ENCODE results near the gene FIGNL1. TPM values are rescaled to one million over a fixed set of nuclear protein-coding genes. Genes with fewer than 3 reads are reported as not detected.

The FIGNL1 gene
- total RNA-seq, 1 experiment from 2014 or later = 14.5 TPM

DNA sequence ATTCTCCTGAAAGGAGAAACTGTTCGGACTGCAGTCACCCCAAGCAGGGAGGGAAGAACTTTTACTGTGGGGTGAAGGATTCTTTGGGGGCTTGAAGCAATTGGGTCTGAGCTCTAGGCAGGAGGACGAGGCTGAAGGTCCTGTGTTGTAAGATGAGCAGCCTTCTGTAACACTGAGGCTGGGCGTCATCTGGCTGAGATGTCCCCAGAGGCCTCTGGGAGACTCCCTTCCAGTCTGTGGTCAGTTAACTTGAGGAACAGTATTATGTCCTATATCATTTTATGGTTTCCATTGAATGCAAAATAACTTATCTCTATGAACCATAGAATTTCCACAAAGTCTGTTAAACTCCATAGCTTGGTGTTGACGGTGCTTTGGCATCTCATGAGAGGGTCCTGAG is 26.3 kb downstream of the FIGNL1 start:
- intact Hi-C loops (cut with micrococcal nuclease) = no loop called here
- Mint-ChIP-seq H3K36me3 (ENCODE audit: insufficient read depth, unreplicated experiment) (no peaks in the 10 kb centered on the region), H3K4me1 (ENCODE audit: insufficient read depth, unreplicated experiment) (no peaks in the 10 kb centered on the region), H3K27me3 (ENCODE audit: insufficient read depth, unreplicated experiment) (no peaks in the 10 kb centered on the region), H3K27ac (ENCODE audit: low read depth, unreplicated experiment) (no peak overlapping the region), H3K4me3 (ENCODE audit: unreplicated experiment) (no peak overlapping the region), H3K9me3 (ENCODE audit: unreplicated experiment) (no peaks in the 10 kb centered on the region)
- ChIA-PET POLR2A (no interaction called here), CTCF (interaction anchor here (0.9 to 10.1 kb wide), 4 partner anchors 17 to 281 kb away, joined by 4 to 214 read pairs (median 4); no protein-coding TSS in a partner anchor)
- no TSS peak for BruUV-seq (replicated peaks)
- TF ChIP-seq, protein P1, sequence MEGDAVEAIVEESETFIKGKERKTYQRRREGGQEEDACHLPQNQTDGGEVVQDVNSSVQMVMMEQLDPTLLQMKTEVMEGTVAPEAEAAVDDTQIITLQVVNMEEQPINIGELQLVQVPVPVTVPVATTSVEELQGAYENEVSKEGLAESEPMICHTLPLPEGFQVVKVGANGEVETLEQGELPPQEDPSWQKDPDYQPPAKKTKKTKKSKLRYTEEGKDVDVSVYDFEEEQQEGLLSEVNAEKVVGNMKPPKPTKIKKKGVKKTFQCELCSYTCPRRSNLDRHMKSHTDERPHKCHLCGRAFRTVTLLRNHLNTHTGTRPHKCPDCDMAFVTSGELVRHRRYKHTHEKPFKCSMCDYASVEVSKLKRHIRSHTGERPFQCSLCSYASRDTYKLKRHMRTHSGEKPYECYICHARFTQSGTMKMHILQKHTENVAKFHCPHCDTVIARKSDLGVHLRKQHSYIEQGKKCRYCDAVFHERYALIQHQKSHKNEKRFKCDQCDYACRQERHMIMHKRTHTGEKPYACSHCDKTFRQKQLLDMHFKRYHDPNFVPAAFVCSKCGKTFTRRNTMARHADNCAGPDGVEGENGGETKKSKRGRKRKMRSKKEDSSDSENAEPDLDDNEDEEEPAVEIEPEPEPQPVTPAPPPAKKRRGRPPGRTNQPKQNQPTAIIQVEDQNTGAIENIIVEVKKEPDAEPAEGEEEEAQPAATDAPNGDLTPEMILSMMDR (IDR thresholded peaks at IDR 0.05; ENCODE audit: unreplicated experiment) = no peak
- no peak for DNase-seq (ENCODE audit: unreplicated experiment)

DNA sequence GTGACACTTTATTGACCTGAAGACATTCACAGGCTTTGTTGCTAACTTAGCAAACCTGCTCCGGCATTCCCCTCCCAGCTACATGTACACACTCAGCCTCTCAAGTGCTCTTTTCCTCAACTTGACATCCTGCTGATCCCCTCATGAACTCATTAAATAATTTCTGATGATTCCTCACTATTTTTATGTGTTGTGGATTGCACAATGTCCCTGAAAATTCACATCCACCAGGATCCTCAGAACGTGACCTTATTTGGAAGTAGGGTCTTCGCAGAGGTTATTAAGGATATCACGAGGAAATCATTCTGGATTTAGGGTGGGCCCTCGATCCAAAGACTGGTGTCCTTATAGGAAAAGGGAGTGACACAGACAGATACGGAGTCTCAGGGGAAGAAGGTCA is 27.3 kb downstream of the FIGNL1 start:
- DNase-seq (ENCODE audit: unreplicated experiment) = no peak
- TF ChIP-seq, protein P1 (IDR thresholded peaks at IDR 0.05; ENCODE audit: unreplicated experiment) = no peak
- intact Hi-C loops (cut with micrococcal nuclease) = no loop called here
- POLR2A ChIA-PET = no interaction called here
- Mint-ChIP-seq H3K27ac (ENCODE audit: low read depth, unreplicated experiment) (no peak overlapping the region), H3K36me3 (ENCODE audit: insufficient read depth, unreplicated experiment) (no peaks in the 10 kb centered on the region), H3K4me3 (ENCODE audit: unreplicated experiment) (no peak overlapping the region), H3K4me1 (ENCODE audit: insufficient read depth, unreplicated experiment) (no peaks in the 10 kb centered on the region), H3K9me3 (ENCODE audit: unreplicated experiment) (no peaks in the 10 kb centered on the region), H3K27me3 (ENCODE audit: insufficient read depth, unreplicated experiment) (no peaks in the 10 kb centered on the region)
- no TSS peak for BruUV-seq (replicated peaks)
- CTCF ChIA-PET = interaction anchor here (0.6 to 10.1 kb wide), 7 partner anchors 9 to 718 kb away, joined by 3 to 214 read pairs (median 4); no protein-coding TSS in a partner anchor

DNA sequence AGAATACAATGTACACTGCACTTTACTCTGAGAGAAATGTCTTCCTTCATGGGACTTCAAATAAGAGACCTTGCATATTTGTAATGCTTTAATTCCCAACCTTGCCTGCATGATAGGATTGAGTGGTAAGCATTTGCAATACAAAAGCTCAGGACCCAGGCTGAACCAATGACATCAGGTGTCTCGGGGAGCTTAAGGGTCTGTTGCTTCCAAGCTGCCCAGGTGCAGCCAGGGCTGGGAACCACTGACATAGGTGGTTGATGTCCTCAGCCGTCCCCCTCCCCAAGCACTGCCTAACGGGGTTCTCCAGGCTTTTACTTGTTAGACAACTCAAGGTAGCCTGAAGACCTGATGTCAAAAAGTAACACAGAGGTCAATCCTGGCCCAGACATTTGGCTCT is 29.1 kb downstream of the FIGNL1 start:
- Mint-ChIP-seq H3K9me3 (ENCODE audit: unreplicated experiment) (no peaks in the 10 kb centered on the region), H3K27ac (ENCODE audit: low read depth, unreplicated experiment) (no peak overlapping the region), H3K36me3 (ENCODE audit: insufficient read depth, unreplicated experiment) (no peaks in the 10 kb centered on the region), H3K4me3 (ENCODE audit: unreplicated experiment) (no peak overlapping the region), H3K27me3 (ENCODE audit: insufficient read depth, unreplicated experiment) (no peaks in the 10 kb centered on the region), H3K4me1 (ENCODE audit: insufficient read depth, unreplicated experiment) (no peaks in the 10 kb centered on the region)
- ChIA-PET CTCF (interaction anchor here (0.6 to 10.1 kb wide), 7 partner anchors 216 to 328 kb away, joined by 3 to 214 read pairs (median 3); no protein-coding TSS in a partner anchor), POLR2A (no interaction called here)
- no peak for DNase-seq (ENCODE audit: unreplicated experiment)
- BruUV-seq (replicated peaks) = no TSS peak
- TF ChIP-seq, protein P1 (IDR thresholded peaks at IDR 0.05; ENCODE audit: unreplicated experiment) = no peak
- intact Hi-C loops (cut with micrococcal nuclease) = no loop called here

DNA sequence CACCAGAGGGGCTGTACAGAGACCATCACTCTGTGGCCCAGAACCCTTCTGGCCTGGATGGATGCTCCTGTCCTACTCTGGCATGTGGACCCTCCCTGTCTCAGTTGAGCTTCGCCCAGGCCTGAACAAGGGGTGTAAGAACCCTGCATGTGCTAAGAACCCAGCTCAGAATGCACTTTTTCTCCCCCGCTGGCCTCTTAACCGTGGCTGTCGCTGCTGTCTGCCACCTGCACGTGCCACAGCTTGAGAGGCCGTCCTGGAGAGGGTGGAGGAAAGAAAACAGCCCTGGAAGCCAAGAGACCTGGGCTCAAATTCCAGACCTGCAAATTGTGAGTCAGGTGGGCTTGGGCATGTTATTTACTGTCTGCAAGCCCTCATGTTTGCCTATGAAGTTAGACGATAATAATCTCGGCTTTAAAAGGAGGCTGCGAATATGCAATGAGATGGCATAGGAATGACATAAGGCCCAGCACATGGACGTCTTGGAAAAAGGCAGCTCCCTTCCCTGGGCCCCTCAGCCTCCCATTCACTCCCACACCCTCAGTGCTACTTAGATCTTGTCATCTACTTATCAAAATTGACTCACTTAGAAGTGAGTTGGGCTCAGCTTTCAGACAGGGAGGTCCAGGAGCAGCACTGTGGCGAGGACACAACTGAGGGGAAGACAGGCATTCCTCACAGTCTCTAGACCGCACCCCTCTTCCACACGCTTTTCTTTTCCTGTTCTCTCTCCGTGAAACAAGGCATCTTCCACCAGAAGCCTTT is 31.4 kb downstream of the FIGNL1 start:
- ChIA-PET POLR2A (interaction anchor here (0.8 kb wide), 1 partner anchor 275 kb away, joined by 3 read pairs; no protein-coding TSS in a partner anchor), CTCF (interaction anchor here (0.5 to 10.1 kb wide), 64 partner anchors 10 to 948 kb away, joined by 3 to 214 read pairs (median 4); no protein-coding TSS in a partner anchor)
- no peak for DNase-seq (ENCODE audit: unreplicated experiment)
- BruUV-seq (replicated peaks) = no TSS peak
- H3K9me3 Mint-ChIP-seq (ENCODE audit: unreplicated experiment) = no peaks in the 10 kb centered on the region
- intact Hi-C loops (cut with micrococcal nuclease) = loop anchor here (1.0 to 5.0 kb wide), 4 partner anchors 213 to 724 kb away; no protein-coding TSS in a partner anchor
- H3K27ac Mint-ChIP-seq (ENCODE audit: low read depth, unreplicated experiment) = no peak overlapping the region
- H3K27me3 Mint-ChIP-seq (ENCODE audit: insufficient read depth, unreplicated experiment) = no peaks in the 10 kb centered on the region
- H3K36me3 Mint-ChIP-seq (ENCODE audit: insufficient read depth, unreplicated experiment) = no peaks in the 10 kb centered on the region
- TF ChIP-seq, protein P1 (IDR thresholded peaks at IDR 0.05; ENCODE audit: unreplicated experiment) = no peak
- H3K4me1 Mint-ChIP-seq (ENCODE audit: insufficient read depth, unreplicated experiment) = no peaks in the 10 kb centered on the region
- no peak overlapping the region for H3K4me3 Mint-ChIP-seq (ENCODE audit: unreplicated experiment)

All from MCF 10A (cell line).